Measurements from ENCODE around the gene DNAAF5.

DNAAF5 gene

DNA sequence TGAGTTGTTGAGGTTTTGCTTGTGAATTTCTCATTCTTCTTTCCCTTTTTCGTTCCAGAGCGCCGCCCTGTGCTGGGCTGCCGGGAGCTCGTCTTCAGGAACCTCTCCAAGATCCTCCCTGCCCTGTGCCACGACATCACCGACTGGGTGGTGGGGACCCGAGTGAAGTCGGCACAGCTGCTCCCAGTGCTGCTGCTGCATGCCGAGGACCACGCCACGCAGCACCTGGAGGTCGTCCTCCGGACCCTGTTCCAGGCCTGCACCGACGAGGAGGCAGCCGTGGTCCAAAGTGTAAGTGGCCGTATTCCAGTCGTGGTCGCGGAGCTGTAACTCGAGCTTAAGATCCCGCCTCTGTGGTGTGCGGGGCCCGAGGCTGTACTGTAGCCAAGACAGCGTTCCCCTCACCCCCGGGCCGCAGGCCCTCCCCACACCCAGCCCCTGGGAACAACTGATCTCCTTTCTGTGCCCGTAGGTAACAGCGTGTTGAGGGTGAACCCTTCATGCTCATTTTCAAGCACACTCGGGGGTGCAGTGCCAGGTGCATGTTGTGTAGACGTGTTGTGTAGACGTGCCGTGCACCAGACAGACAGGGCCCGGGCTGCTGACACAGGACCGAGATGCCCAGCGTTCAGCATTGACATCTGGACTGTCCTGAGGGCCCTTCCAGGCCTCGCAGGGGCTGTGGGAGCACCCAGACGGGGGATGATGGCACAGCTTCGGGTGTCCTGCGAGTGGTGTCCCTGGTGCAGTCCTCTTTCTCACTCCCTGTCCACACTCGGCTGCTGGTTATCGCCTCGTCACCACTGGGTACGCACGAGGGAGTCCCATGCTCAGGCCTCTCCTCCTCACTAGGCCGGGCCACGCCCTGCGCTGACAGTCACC is 28.3 kb downstream of the DNAAF5 start:
- no peak overlapping the region for H3K9ac ChIP-seq (ENCODE audit: low read depth, low read length, poor library complexity, severe bottlenecking)
- no peaks in the 10 kb centered on the region for H4K20me1 ChIP-seq (ENCODE audit: insufficient read depth, low read length, poor library complexity, severe bottlenecking)
- H3K4me3 ChIP-seq (ENCODE audit: low read length, poor library complexity, severe bottlenecking) = no peak overlapping the region
- H3K79me2 ChIP-seq (ENCODE audit: insufficient read depth, low read length) = no peaks in the 10 kb centered on the region
- no peaks in the 10 kb centered on the region for H3K9me3 ChIP-seq (ENCODE audit: insufficient read depth, low read depth, low read length)
- no peak for TF ChIP-seq EZH2phosphoT487 (IDR thresholded peaks at IDR 0.05; ENCODE audit: borderline replicate concordance)
- TF ChIP-seq, protein P1, sequence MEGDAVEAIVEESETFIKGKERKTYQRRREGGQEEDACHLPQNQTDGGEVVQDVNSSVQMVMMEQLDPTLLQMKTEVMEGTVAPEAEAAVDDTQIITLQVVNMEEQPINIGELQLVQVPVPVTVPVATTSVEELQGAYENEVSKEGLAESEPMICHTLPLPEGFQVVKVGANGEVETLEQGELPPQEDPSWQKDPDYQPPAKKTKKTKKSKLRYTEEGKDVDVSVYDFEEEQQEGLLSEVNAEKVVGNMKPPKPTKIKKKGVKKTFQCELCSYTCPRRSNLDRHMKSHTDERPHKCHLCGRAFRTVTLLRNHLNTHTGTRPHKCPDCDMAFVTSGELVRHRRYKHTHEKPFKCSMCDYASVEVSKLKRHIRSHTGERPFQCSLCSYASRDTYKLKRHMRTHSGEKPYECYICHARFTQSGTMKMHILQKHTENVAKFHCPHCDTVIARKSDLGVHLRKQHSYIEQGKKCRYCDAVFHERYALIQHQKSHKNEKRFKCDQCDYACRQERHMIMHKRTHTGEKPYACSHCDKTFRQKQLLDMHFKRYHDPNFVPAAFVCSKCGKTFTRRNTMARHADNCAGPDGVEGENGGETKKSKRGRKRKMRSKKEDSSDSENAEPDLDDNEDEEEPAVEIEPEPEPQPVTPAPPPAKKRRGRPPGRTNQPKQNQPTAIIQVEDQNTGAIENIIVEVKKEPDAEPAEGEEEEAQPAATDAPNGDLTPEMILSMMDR (conservative IDR thresholded peaks at IDR 0.05; ENCODE audit: low read length) = no peak
- H2AFZ ChIP-seq (ENCODE audit: low read length) = no peak overlapping the region
- no peak overlapping the region for H3K4me2 ChIP-seq (ENCODE audit: low read depth, low read length, poor library complexity, severe bottlenecking)
- peaks cover 54% of the 10 kb centered on the region; the same call in 1 of the 2 replicates for H3K36me3 ChIP-seq (ENCODE audit: insufficient read depth, low read length)
- no peaks in the 10 kb centered on the region for H3K9me2 ChIP-seq (replicated peaks; ENCODE audit: low read depth, low read length)
- H3F3A ChIP-seq (ENCODE audit: low read depth) = no peaks in the 10 kb centered on the region
- H3K4me1 ChIP-seq (ENCODE audit: insufficient read depth, low read length, poor library complexity, severe bottlenecking) = no peaks in the 10 kb centered on the region
- no peaks in the 10 kb centered on the region for H3K27me3 ChIP-seq (ENCODE audit: insufficient read depth, low read length, poor library complexity, severe bottlenecking)

DNA sequence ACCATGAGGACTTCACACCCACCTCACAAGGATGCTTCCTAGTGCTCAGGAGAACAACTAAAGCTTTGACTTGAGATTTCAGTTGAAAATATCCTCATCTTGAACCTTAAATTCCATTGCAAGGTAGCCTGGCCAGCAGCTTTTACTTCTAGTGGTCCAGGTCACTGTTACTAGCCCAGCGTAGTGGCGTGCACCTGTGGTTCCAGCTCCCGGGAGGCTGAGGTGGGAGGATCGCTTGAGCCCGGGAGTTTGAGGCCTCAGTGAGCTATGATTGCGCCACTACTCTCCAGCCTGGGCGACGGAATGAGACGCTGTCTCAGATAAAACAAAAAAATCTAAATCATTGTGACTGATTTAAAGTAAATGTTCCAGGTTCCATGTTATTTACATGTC is 28.9 kb downstream of the DNAAF5 start:
- no peaks in the 10 kb centered on the region for H3K4me1 ChIP-seq (ENCODE audit: insufficient read depth, low read length, poor library complexity, severe bottlenecking)
- H3K9me2 ChIP-seq (replicated peaks; ENCODE audit: low read depth, low read length) = no peaks in the 10 kb centered on the region
- peaks cover 55% of the 10 kb centered on the region; the same call in 1 of the 2 replicates for H3K36me3 ChIP-seq (ENCODE audit: insufficient read depth, low read length)

DNA sequence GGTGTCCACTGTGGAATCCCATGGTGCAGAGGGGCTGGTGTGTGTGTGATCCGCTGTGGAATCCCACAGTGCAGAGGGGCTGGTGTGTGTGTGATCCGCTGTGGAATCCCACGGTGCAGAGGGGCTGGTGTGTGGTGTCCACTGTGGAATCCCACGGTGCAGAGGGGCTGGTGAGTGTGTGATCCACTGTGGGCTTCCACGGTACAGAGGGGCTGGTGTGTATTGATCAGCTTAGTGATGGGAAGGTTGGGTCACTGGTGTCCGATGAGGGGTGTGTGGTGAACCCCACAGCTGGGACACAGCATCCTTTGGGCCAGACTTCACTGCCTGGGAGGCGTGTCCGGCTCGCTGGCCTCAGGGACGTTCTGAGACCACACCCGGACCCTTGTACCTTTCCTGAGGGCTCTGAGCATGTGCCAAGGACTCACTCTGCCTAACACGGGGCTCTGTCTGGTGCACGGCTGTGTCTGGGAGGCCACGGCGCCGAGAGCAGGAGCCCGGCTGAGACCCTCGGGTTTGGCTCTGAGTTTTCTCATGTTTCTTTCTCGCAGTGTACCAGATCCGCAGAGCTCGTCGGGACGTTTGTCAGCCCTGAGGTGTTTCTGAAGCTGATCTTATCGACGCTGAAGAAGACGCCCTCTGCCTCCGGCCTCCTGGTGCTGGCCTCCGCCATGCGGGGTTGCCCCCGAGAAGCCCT is 29.9 kb downstream of the DNAAF5 start:
- Histone ChIP-seq H4K20me1 (ENCODE audit: insufficient read depth, low read length, poor library complexity, severe bottlenecking) (no peaks in the 10 kb centered on the region), H3K9ac (ENCODE audit: low read depth, low read length, poor library complexity, severe bottlenecking) (no peak overlapping the region)

More for the DNA sequence above, 28.9 kb downstream of the DNAAF5 start:
- H3K79me2 ChIP-seq (ENCODE audit: insufficient read depth, low read length) = no peaks in the 10 kb centered on the region
- no peaks in the 10 kb centered on the region for H3K9me3 ChIP-seq (ENCODE audit: insufficient read depth, low read depth, low read length)
- no peak overlapping the region for H2AFZ ChIP-seq (ENCODE audit: low read length)
- H3K27me3 ChIP-seq (ENCODE audit: insufficient read depth, low read length, poor library complexity, severe bottlenecking) = no peaks in the 10 kb centered on the region
- no peak overlapping the region for H3K9ac ChIP-seq (ENCODE audit: low read depth, low read length, poor library complexity, severe bottlenecking)
- TF ChIP-seq EZH2phosphoT487 (IDR thresholded peaks at IDR 0.05; ENCODE audit: borderline replicate concordance) = no peak
- TF ChIP-seq, protein P1 (conservative IDR thresholded peaks at IDR 0.05; ENCODE audit: low read length) = no peak
- H3K4me2 ChIP-seq (ENCODE audit: low read depth, low read length, poor library complexity, severe bottlenecking) = no peak overlapping the region
- no peak overlapping the region for H3K4me3 ChIP-seq (ENCODE audit: low read length, poor library complexity, severe bottlenecking)
- no peaks in the 10 kb centered on the region for H4K20me1 ChIP-seq (ENCODE audit: insufficient read depth, low read length, poor library complexity, severe bottlenecking)
- H3F3A ChIP-seq (ENCODE audit: low read depth) = no peaks in the 10 kb centered on the region

More for the DNA sequence above, 29.9 kb downstream of the DNAAF5 start:
- H3K79me2 ChIP-seq (ENCODE audit: insufficient read depth, low read length) = no peaks in the 10 kb centered on the region
- no peaks in the 10 kb centered on the region for H3K27me3 ChIP-seq (ENCODE audit: insufficient read depth, low read length, poor library complexity, severe bottlenecking)
- TF ChIP-seq, protein P1 (conservative IDR thresholded peaks at IDR 0.05; ENCODE audit: low read length) = no peak
- H3K4me3 ChIP-seq (ENCODE audit: low read length, poor library complexity, severe bottlenecking) = no peak overlapping the region
- H2AFZ ChIP-seq (ENCODE audit: low read length) = no peak overlapping the region
- no peaks in the 10 kb centered on the region for H3F3A ChIP-seq (ENCODE audit: low read depth)
- H3K36me3 ChIP-seq (ENCODE audit: insufficient read depth, low read length) = peaks cover 60% of the 10 kb centered on the region; the same call in 1 of the 2 replicates
- H3K9me3 ChIP-seq (ENCODE audit: insufficient read depth, low read depth, low read length) = no peaks in the 10 kb centered on the region
- H3K4me2 ChIP-seq (ENCODE audit: low read depth, low read length, poor library complexity, severe bottlenecking) = no peak overlapping the region
- H3K9me2 ChIP-seq (replicated peaks; ENCODE audit: low read depth, low read length) = no peaks in the 10 kb centered on the region
- H3K4me1 ChIP-seq (ENCODE audit: insufficient read depth, low read length, poor library complexity, severe bottlenecking) = no peaks in the 10 kb centered on the region
